ENCODE results near the gene PAAF1.

DNA sequence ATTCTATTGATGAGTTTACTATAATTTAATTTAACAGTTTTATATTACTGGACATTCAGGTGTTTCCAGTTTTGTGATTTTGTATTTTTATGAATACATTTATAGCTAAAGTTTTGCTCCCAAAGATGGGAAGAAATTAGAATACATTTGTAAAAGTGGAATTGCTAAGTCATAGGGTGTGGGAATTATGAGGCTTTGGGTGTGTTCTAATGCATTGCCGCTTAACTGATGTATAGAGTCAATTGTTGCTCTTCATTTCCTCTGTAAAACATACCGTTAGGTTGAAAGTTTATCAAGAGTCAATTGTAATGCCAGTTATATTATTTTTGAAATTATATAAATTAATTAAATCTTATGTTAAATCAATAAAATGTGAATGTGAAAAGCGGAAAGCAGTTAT lies 16.2 kb downstream of the PAAF1 start:
- TF ChIP-seq, protein P1, sequence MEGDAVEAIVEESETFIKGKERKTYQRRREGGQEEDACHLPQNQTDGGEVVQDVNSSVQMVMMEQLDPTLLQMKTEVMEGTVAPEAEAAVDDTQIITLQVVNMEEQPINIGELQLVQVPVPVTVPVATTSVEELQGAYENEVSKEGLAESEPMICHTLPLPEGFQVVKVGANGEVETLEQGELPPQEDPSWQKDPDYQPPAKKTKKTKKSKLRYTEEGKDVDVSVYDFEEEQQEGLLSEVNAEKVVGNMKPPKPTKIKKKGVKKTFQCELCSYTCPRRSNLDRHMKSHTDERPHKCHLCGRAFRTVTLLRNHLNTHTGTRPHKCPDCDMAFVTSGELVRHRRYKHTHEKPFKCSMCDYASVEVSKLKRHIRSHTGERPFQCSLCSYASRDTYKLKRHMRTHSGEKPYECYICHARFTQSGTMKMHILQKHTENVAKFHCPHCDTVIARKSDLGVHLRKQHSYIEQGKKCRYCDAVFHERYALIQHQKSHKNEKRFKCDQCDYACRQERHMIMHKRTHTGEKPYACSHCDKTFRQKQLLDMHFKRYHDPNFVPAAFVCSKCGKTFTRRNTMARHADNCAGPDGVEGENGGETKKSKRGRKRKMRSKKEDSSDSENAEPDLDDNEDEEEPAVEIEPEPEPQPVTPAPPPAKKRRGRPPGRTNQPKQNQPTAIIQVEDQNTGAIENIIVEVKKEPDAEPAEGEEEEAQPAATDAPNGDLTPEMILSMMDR (conservative IDR thresholded peaks at IDR 0.05; ENCODE audit: low read depth in 2 of 2), result no peak
- TF ChIP-seq, protein P2, sequence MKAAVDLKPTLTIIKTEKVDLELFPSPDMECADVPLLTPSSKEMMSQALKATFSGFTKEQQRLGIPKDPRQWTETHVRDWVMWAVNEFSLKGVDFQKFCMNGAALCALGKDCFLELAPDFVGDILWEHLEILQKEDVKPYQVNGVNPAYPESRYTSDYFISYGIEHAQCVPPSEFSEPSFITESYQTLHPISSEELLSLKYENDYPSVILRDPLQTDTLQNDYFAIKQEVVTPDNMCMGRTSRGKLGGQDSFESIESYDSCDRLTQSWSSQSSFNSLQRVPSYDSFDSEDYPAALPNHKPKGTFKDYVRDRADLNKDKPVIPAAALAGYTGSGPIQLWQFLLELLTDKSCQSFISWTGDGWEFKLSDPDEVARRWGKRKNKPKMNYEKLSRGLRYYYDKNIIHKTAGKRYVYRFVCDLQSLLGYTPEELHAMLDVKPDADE (IDR thresholded peaks at IDR 0.05), result no peak
- no peak for TF ChIP-seq JUNB (IDR thresholded peaks at IDR 0.05; ENCODE audit: unreplicated experiment)
- no peak for TF ChIP-seq POLR2AphosphoS5 (IDR thresholded peaks at IDR 0.05; ENCODE audit: low read depth)
- no peak for TF ChIP-seq NANOG (IDR thresholded peaks at IDR 0.05; ENCODE audit: borderline replicate concordance)
- TF ChIP-seq, protein P3, sequence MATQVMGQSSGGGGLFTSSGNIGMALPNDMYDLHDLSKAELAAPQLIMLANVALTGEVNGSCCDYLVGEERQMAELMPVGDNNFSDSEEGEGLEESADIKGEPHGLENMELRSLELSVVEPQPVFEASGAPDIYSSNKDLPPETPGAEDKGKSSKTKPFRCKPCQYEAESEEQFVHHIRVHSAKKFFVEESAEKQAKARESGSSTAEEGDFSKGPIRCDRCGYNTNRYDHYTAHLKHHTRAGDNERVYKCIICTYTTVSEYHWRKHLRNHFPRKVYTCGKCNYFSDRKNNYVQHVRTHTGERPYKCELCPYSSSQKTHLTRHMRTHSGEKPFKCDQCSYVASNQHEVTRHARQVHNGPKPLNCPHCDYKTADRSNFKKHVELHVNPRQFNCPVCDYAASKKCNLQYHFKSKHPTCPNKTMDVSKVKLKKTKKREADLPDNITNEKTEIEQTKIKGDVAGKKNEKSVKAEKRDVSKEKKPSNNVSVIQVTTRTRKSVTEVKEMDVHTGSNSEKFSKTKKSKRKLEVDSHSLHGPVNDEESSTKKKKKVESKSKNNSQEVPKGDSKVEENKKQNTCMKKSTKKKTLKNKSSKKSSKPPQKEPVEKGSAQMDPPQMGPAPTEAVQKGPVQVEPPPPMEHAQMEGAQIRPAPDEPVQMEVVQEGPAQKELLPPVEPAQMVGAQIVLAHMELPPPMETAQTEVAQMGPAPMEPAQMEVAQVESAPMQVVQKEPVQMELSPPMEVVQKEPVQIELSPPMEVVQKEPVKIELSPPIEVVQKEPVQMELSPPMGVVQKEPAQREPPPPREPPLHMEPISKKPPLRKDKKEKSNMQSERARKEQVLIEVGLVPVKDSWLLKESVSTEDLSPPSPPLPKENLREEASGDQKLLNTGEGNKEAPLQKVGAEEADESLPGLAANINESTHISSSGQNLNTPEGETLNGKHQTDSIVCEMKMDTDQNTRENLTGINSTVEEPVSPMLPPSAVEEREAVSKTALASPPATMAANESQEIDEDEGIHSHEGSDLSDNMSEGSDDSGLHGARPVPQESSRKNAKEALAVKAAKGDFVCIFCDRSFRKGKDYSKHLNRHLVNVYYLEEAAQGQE (IDR thresholded peaks at IDR 0.05; ENCODE audit: unreplicated experiment), result no peak
- no peak for TF ChIP-seq EZH2phosphoT487 (IDR thresholded peaks at IDR 0.05; ENCODE audit: unreplicated experiment)
- no peak for TF ChIP-seq EZH2 (IDR thresholded peaks at IDR 0.05; ENCODE audit: low read depth, unreplicated experiment)
- TF ChIP-seq CREB1 (CRISPR knock-in tag; IDR thresholded peaks at IDR 0.05; ENCODE audit: low read depth), result no peak
- TF ChIP-seq ZNF114 (CRISPR knock-in tag; IDR thresholded peaks at IDR 0.05), result no peak
- TF ChIP-seq ZNF331 (CRISPR knock-in tag; IDR thresholded peaks at IDR 0.05; ENCODE audit: low read depth), result no peak
